K562 (cell line): Measurements from ENCODE around the gene HNRNPA2B1.

Source experiments
- CTCF ChIP-seq, 3 experiments: IDR thresholded peaks in 2 of 3; conservative IDR thresholded peaks in 1 of 3; 2 replicates each; pipeline ENCODE4 v1.5.1; 2011 to 2012; ENCODE audit warnings: low read length in 3 of 3, mild to moderate bottlenecking in 3 of 3, control low read depth in 2 of 3, improper control_type of control experiment in 1 of 3, inconsistent platforms in 1 of 3, low read depth in 1 of 3, mixed read lengths in 1 of 3, moderate library complexity in 1 of 3; ENCODE audit not compliant: insufficient read depth in 2 of 3
- POLR2AphosphoS5 ChIP-seq: IDR thresholded peaks from 2 replicates; pipeline ENCODE4 v1.6.1; 2011; ENCODE audit warnings: mild to moderate bottlenecking, low read depth, low read length, moderate library complexity; ENCODE audit not compliant: control insufficient read depth, insufficient read depth
- RAD51 ChIP-seq: fragments of 450-650 bp; IDR thresholded peaks from 2 replicates; pipeline ENCODE4 v1.7.1; 2016; ENCODE audit warnings: low read depth, mild to moderate bottlenecking, borderline replicate concordance
- RBM22 ChIP-seq: fragments of 200-400 bp; formaldehyde crosslinking; IDR thresholded peaks from 2 replicates; pipeline ENCODE4 v1.6.1; 2018; ENCODE audit warnings: low read length, low read depth; ENCODE audit not compliant: poor library complexity, severe bottlenecking
- SRF ChIP-seq, 2 experiments: fragments of 250-450, 450-650 bp in 1 of 2; sonication (Bioruptor Pico) in 1 of 2; sonication (generic) in 1 of 2; formaldehyde crosslinking; IDR thresholded peaks; 2 replicates each; pipeline versions ENCODE4 v1.5.0 to v1.5.1; 2020 to 2022; ENCODE audit warnings: mild to moderate bottlenecking in 1 of 2, missing genetic modification reagents in 1 of 2
- XRCC5 ChIP-seq: fragments of 200-400 bp; formaldehyde crosslinking; IDR thresholded peaks from 2 replicates; pipeline ENCODE4 v1.6.1; 2017; ENCODE audit warnings: low read depth, mild to moderate bottlenecking, low read length
- ZNF274 ChIP-seq: IDR thresholded peaks from 2 replicates; pipeline ENCODE4 v1.6.1; 2011; ENCODE audit warnings: low read depth, mild to moderate bottlenecking, low read length, moderate library complexity, borderline replicate concordance

- no peak for TF ChIP-seq RBM22
- TF ChIP-seq SRF (CRISPR knock-in tag; IDR thresholded peaks at IDR 0.05) = no peak
- TF ChIP-seq POLR2AphosphoS5 = no peak
- no peak for TF ChIP-seq ZNF274
- TF ChIP-seq CTCF (IDR thresholded peaks at IDR 0.05 in 2 of 3, conservative IDR thresholded peaks at IDR 0.05 in 1 of 3; ENCODE audit: insufficient read depth in 2 of 3, low read depth in 1 of 3, low read length in 3 of 3) = no peak
- TF ChIP-seq XRCC5 = no peak
- TF ChIP-seq RAD51 = no peak
These were observed 39.6 kb downstream of the HNRNPA2B1 start for GRCh38 chr7:26160896-26161295.
